B cell (primary cell): ENCODE measurements around the gene NFYC.

Source experiments
- CTCF ChIP-seq: fragments of 200-600 bp; IDR thresholded peaks from one replicate; pipeline ENCODE4 v1.8.0; 2022; ENCODE audit warnings: antibody characterized with exemption, mild to moderate bottlenecking
- EZH2 ChIP-seq: IDR thresholded peaks from 2 replicates; pipeline ENCODE4 v1.6.1; 2012; ENCODE audit warnings: borderline replicate concordance, low read depth, mild to moderate bottlenecking, moderate library complexity, low read length; ENCODE audit not compliant: insufficient read depth, poor library complexity, severe bottlenecking

GRCh38 chr1:40708750-40709099 lies 17.2 kb downstream of the NFYC start:
- TF ChIP-seq CTCF = no peak
- no peak for TF ChIP-seq EZH2
